Subcutaneous abdominal adipose tissue (tissue), 5 donors: ENCODE results near the gene SDC3.
"Not testable (repeated sequence)": the region's sequence is repeated elsewhere in the genome, so short reads cannot be mapped to it uniquely, and the experiment has no call there.

Source experiments
- H3K27ac ChIP-seq: one replicate; pipeline ENCODE4 v1.7.0; 2013; ENCODE audit warnings: low read depth, mild to moderate bottlenecking, inconsistent platforms, low read length, moderate library complexity
- H3K27me3 ChIP-seq, 5 donors: one replicate each; pipeline ENCODE4 v1.7.0; 2013; ENCODE audit warnings: low read length in 5 of 5, inconsistent platforms in 1 of 5; ENCODE audit not compliant: control insufficient read depth in 5 of 5, insufficient read depth in 4 of 5
- H3K36me3 ChIP-seq, 5 donors: one replicate each; pipeline ENCODE4 v1.7.0; 2013; ENCODE audit warnings: low read length in 5 of 5; ENCODE audit not compliant: control insufficient read depth in 5 of 5, insufficient read depth in 5 of 5
- H3K4me1 ChIP-seq, 5 donors: one replicate each; pipeline ENCODE4 v1.7.0; 2013; ENCODE audit warnings: low read length in 5 of 5, mild to moderate bottlenecking in 3 of 5, moderate library complexity in 1 of 5; ENCODE audit not compliant: control insufficient read depth in 5 of 5, insufficient read depth in 5 of 5
- H3K4me3 ChIP-seq, 5 donors: one replicate each; pipeline ENCODE4 v1.7.0; 2013; ENCODE audit warnings: low read length in 5 of 5, low read depth in 1 of 5
- H3K9ac ChIP-seq, 5 donors: one replicate each; pipeline ENCODE4 v1.7.0; 2013; ENCODE audit warnings: low read length in 5 of 5, mild to moderate bottlenecking in 4 of 5, moderate library complexity in 3 of 5
- H3K9me3 ChIP-seq, 5 donors: one replicate each; pipeline ENCODE4 v1.7.0; 2013; ENCODE audit warnings: low read length in 5 of 5; ENCODE audit not compliant: control insufficient read depth in 5 of 5
- donor health status: healthy.
- donor health status: healthy.
- donor health status: healthy.
- donor health status: healthy.
- donor health status: healthy.

SDC3 gene, protein sequence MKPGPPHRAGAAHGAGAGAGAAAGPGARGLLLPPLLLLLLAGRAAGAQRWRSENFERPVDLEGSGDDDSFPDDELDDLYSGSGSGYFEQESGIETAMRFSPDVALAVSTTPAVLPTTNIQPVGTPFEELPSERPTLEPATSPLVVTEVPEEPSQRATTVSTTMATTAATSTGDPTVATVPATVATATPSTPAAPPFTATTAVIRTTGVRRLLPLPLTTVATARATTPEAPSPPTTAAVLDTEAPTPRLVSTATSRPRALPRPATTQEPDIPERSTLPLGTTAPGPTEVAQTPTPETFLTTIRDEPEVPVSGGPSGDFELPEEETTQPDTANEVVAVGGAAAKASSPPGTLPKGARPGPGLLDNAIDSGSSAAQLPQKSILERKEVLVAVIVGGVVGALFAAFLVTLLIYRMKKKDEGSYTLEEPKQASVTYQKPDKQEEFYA

DNA sequence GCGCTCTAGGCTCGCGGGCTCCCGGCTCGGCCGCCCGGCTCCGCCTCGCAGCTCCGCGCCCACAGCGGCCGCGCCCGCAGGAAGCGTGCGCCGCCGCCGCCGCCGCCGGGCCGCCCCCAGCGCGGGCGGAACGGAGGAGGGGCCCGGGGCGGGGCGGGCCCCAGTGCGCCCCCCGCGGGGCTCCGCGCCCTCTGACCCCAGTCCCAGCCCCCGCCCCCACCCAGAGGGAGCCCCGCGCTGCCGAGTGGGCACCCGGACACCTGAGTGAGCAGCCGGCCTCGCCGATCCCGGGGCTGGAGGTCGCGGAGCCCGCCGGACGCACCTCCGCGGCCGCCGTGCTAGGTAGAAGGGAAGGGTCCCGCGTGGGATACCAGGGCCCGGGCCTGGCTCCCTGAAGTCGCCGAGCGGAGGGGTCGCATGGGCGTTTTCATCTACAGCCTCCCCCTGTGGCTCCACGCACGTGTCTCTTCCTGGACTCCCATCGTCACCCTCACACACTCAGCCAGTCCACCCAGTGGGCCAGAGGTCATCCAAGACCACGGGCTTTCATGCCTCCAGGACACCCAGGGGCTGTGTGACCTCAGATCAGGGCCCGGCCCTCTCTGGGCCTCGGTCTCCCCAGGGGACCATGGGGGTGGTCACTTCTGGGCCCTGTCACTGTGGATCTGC is at the start of gene SDC3:
Gene SDC3, minus strand, starts transcription at position 63 of the 669 bp plus-strand sequence. CDS start 172 bp downstream, outside the sequence.
- H3K9me3 ChIP-seq = no peaks in the 10 kb centered on the region
- peak within 1 kb of the TSS; percentile 16 to 87 (median 65) for H3K9ac ChIP-seq
- no peaks in the 10 kb centered on the region for H3K27me3 ChIP-seq
- peak within 1 kb of the TSS; percentile 26 to 71 (median 65) for H3K4me3 ChIP-seq
- peak within 1 kb of the TSS; percentile 11 for H3K27ac ChIP-seq
- no peaks in the 10 kb centered on the region for H3K36me3 ChIP-seq
- peaks cover 6 to 75% (median 57%) of the 10 kb centered on the region in 5 donors for H3K4me1 ChIP-seq

DNA sequence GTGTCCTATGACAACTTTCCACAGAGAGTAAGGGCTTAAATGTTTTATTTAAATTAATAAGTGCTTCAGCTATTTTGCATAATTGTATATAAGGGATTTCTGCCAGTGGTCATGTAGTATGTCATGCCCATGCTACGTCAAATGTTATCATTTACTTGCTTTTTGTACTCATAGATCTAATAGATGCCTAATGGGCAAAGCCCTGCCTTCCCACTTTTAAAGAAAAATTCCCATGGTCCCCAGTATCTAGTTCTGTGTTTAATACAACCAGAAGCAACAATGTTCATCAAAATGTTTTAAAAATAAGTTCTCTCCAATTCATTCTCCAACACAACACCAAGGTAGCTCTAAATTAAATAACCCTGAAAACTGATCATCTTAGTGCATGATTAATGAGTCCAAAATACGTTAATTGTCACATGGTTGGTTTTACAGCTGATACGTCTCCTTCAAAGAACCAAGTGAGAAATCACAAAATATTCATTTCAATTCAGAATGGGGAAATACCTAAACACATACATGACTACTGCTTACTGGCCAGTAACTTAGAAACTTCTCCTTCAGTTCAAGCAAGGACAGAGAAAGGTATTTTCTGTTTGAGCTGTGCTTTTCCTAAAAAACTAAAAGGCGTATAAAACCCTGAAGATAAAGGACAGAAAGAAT is 49.1 kb upstream of the SDC3 start:
- Histone ChIP-seq H3K4me1 (peaks cover 0 to 10% (median 0%) of the 10 kb centered on the region in 5 donors), H3K27me3 (no peaks in the 10 kb centered on the region), H3K4me3 (no peak overlapping the region), H3K27ac (no peak overlapping the region), H3K9ac (no peak overlapping the region), H3K9me3 (no peaks in the 10 kb centered on the region), H3K36me3 (peaks cover 32 to 60% (median 36%) of the 10 kb centered on the region in 5 donors)

DNA sequence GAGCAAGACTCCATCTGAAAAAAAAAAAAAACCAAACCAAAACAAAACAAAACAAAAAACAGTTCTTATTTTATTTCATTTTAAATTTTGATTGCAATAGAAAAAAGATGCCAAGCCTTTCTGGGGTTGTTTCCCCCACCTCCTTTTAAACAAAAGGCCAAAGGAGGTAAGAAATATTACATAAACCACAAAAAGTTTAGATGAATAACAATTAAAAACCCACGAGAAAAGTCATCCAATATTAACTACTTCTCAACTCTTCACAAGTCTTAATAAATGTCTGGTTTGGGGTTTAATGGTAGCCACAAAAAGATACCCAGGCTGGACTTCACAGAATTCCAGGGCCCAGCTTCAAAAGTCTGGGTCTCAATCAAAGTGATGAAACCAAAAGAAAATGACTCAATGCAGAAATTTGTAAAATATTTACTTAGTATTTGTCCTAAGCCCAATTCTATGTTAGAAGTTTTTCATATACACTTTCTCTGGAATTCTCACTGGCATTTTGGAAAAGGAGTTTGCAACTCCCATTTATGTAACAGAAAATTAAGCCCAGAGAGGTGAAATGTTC is 47.0 kb upstream of the SDC3 start:
- Histone ChIP-seq H3K9me3 (no peaks in the 10 kb centered on the region), H3K4me1 (peaks cover 0 to 10% (median 0%) of the 10 kb centered on the region in 5 donors), H3K4me3 (no peak overlapping the region), H3K9ac (no peak overlapping the region), H3K27me3 (no peaks in the 10 kb centered on the region), H3K36me3 (peaks cover 38 to 64% (median 44%) of the 10 kb centered on the region in 5 donors), H3K27ac (no peak overlapping the region)

DNA sequence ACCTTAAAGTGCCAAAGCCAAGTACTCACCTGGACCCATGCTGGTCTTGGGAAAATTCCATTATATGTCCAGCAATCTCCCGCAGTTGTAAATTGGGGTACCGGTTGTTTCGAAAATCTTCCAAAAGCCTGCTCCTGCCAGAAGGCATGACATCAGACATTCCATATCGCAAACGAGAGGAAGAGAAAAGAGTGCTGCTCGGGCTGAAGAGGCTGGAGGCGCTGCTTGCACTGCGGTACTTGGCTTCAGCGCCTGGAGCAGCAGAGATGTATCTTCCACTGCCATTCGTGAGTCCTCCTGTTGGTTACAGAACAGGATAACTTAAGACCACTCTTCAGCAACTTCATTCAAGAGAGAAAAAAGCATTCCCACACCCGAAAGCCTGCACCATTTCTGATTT is 45.1 kb upstream of the SDC3 start:
- Histone ChIP-seq H3K9me3 (no peaks in the 10 kb centered on the region), H3K9ac (no peak overlapping the region), H3K4me1 (peaks cover 0 to 10% (median 0%) of the 10 kb centered on the region in 5 donors), H3K4me3 (no peak overlapping the region), H3K27ac (no peak overlapping the region), H3K36me3 (peaks cover 37 to 65% (median 53%) of the 10 kb centered on the region in 5 donors), H3K27me3 (no peaks in the 10 kb centered on the region)

DNA sequence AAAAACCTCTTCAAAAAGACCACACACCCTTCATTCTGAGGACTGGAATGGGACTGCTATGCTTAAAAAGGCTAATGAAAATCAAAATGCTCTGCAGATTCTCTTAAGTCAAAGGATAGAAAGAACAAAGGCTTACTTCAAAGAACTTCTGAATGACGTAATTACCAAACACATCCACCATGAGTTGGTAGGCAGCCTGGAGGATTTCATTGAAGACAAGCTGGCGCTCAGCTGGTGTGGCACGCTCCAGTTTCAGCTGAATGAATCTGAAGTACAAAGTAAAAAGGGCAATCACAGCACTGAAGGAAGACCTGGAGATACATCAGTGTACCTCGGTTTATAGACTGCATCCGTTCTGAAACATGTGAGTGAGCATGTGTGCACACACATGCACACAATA is 43.5 kb upstream of the SDC3 start:
- H3K9ac ChIP-seq = no peak overlapping the region
- H3K27ac ChIP-seq = no peak overlapping the region
- peaks cover 33 to 74% (median 65%) of the 10 kb centered on the region in 5 donors for H3K36me3 ChIP-seq
- no peaks in the 10 kb centered on the region for H3K9me3 ChIP-seq
- no peaks in the 10 kb centered on the region for H3K27me3 ChIP-seq
- peaks cover 0 to 10% (median 0%) of the 10 kb centered on the region in 5 donors for H3K4me1 ChIP-seq
- no peak overlapping the region for H3K4me3 ChIP-seq

DNA sequence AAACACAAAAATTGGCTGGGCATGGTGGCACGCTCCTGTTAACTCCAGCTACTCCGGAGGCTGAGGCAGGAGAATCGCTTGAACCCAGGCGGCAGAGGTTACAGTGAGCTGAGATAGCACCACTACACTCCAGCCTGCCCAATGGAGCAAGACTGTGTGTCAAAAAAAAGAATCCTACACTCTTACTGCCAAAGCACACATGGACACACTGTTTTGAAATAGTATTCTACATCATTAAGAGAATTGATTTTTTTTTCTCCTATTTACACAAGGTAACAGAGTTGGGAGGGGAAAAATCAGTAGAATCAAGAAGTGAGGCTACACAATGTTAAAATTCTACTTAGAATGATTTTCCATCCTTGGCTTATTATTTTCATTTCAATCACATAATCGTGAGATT is 42.1 kb upstream of the SDC3 start:
- Histone ChIP-seq H3K4me3 (no peak overlapping the region), H3K9ac (no peak overlapping the region), H3K4me1 (peaks cover 0 to 8% (median 0%) of the 10 kb centered on the region in 5 donors), H3K36me3 (peaks cover 36 to 75% (median 69%) of the 10 kb centered on the region in 5 donors), H3K9me3 (no peaks in the 10 kb centered on the region), H3K27ac (no peak overlapping the region), H3K27me3 (no peaks in the 10 kb centered on the region)

DNA sequence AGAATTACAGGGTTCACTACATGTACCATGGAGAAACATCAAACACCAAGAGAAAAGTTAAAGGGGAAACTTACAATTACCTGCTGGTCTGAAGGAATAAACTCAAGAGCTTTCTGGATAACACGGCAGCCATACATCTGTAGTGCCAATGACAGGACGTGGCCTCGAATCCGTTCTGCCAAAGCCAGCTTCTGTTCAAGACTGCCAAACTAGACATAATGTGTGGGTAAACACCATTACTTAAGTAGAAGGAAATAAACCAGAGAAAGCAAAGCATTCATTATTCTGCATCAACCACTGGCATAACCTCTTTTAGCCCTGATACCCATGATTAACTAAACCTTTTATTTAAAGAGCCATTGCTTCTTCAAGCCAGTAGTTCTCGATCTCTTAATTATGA is 41.5 kb upstream of the SDC3 start:
- peaks cover 40 to 81% (median 76%) of the 10 kb centered on the region in 5 donors for H3K36me3 ChIP-seq
- no peak overlapping the region for H3K27ac ChIP-seq
- no peak overlapping the region for H3K4me3 ChIP-seq
- no peaks in the 10 kb centered on the region for H3K27me3 ChIP-seq
- H3K4me1 ChIP-seq = peaks cover 0 to 4% (median 0%) of the 10 kb centered on the region in 5 donors
- no peak overlapping the region for H3K9ac ChIP-seq
- H3K9me3 ChIP-seq = no peaks in the 10 kb centered on the region

DNA sequence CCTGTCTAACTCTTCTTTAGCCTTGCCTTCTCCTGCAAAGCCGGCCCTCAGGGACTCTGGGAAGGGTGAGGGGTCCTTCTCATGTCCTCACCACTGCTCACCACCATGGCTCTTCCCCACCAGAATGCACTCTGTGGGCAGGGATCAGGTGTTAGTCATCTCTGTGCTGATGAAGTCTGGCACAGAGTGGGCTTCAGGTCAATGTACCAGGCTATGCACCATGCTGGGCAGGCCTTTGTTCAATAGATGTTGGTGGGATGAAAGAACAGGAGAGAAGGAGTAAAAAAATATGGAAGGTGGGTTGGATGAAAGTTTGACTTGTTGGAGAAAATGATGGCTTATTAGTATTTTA is 40.9 kb upstream of the SDC3 start:
- peaks cover 43 to 83% (median 78%) of the 10 kb centered on the region in 5 donors for H3K36me3 ChIP-seq
- H3K4me1 ChIP-seq, H3K27me3 ChIP-seq, H3K9me3 ChIP-seq, H3K4me3 ChIP-seq, H3K9ac ChIP-seq, H3K27ac ChIP-seq: not testable (repeated sequence)

DNA sequence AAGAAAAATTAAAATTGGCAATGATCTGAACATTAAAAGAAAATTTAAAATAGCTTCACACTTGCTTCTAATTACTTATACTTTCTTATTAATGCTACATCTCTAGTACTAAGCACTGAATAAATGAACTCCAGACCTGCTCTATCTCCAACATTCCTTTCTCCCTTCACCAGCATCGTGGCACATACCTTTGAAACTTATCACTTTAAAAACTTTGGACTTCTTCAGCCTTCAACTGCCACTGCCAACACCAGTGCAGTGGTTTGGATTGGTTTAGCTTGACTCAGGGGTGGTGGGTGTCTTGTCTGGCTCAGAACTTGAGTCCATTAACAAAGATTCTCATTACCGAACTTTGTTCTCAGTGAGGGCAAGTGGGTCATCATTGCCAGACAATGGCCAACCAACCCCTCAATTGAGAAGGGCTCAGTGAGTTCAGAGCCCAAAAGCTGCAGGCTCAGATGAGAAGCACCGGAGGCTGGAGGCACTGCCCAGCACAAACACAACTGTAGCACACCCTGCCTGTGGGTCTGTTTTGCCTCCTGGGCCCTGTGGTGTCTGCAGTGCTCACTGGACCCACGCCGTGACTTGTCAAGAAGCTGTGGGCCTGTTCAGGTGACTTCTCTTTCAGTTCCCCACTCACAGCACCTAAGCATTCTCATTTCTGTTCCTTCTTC is 40.4 kb upstream of the SDC3 start:
- H3K36me3 ChIP-seq = peaks cover 42 to 83% (median 75%) of the 10 kb centered on the region in 5 donors

More for the DNA sequence above, 40.4 kb upstream of the SDC3 start:
- H3K9me3 ChIP-seq, H3K27me3 ChIP-seq, H3K27ac ChIP-seq, H3K9ac ChIP-seq, H3K4me1 ChIP-seq, H3K4me3 ChIP-seq: not testable (repeated sequence)
